SK-N-SH (cell line): ENCODE results near the gene ELOVL2. TPM values are rescaled to one million over a fixed set of nuclear protein-coding genes. Genes with fewer than 3 reads are reported as not detected.

ENCODE experiments used
- CTCF ChIA-PET: fragments of 300-600, 350-600 bp; formaldehyde crosslinking; extraction: SDS; loops from one replicate; lab custom pipeline; 2021; lab: Yijun Ruan, JAX
- POLR2A ChIA-PET: fragments of 350-600 bp; sonication (Branson Sonifier 250); formaldehyde crosslinking; extraction: SDS; loops from one replicate; lab custom pipeline; 2020; ENCODE audit warnings: antibody characterized with exemption, inconsistent platforms; lab: Yijun Ruan, JAX
- DNase-seq: peaks from one replicate; pipeline ENCODE4 v3.0.0; 2012
- H2AFZ ChIP-seq: fragments of 200-600 bp; sonication (generic); 2 replicates; pipeline ENCODE4 v1.8.1; 2016; ENCODE audit warnings: antibody characterized with exemption, mild to moderate bottlenecking, low read depth
- H3F3A ChIP-seq: fragments of 200-600 bp; sonication (generic); replicated peaks from 2 replicates; pipeline ENCODE3; 2016; ENCODE audit warnings: antibody characterized with exemption, mild to moderate bottlenecking; ENCODE audit not compliant: insufficient read depth
- H3K27ac ChIP-seq, 2 experiments: fragments of 200-500 bp in 1 of 2; fragments of 200-600 bp in 1 of 2; sonication (Bioruptor generic) in 1 of 2; sonication (generic), shearing (Covaris generic) in 1 of 2; 2 replicates each; pipeline versions ENCODE4 v1.5.1 to v1.6.1; 2014 to 2016; ENCODE audit warnings: low read depth in 2 of 2, inconsistent platforms in 1 of 2, low read length in 1 of 2, mild to moderate bottlenecking in 1 of 2, mixed read lengths in 1 of 2
- H3K27me3 ChIP-seq: fragments of 200-600 bp; sonication (generic), shearing (Covaris generic); 2 replicates; pipeline ENCODE4 v1.6.1; 2016; ENCODE audit warnings: mixed run types; ENCODE audit not compliant: insufficient read depth
- H3K36me3 ChIP-seq, 2 experiments: fragments of 200-500 bp in 1 of 2; fragments of 200-600 bp in 1 of 2; sonication (Bioruptor generic) in 1 of 2; sonication (generic) in 1 of 2; replicated peaks in 1 of 2; 2 replicates each; pipeline versions ENCODE3 to v1.5.1; 2014 to 2016; ENCODE audit warnings: low read length in 1 of 2, mild to moderate bottlenecking in 1 of 2; ENCODE audit not compliant: insufficient read depth in 2 of 2, control insufficient read depth in 1 of 2
- H3K4me1 ChIP-seq, 2 experiments: fragments of 200-500 bp in 1 of 2; fragments of 200-600 bp in 1 of 2; sonication (Bioruptor generic) in 1 of 2; sonication (generic), shearing (Covaris generic) in 1 of 2; 2 replicates each; pipeline versions ENCODE4 v1.5.1 to v1.6.1; 2014 to 2016; ENCODE audit warnings: low read depth in 1 of 2, low read length in 1 of 2, mixed run types in 1 of 2; ENCODE audit not compliant: insufficient read depth in 2 of 2, control insufficient read depth in 1 of 2
- H3K4me2 ChIP-seq: fragments of 200-600 bp; sonication (generic), shearing (Covaris generic); 2 replicates; pipeline ENCODE4 v1.6.1; 2017; ENCODE audit warnings: mixed run types
- H3K4me3 ChIP-seq, 2 experiments: fragments of 200-500 bp in 1 of 2; fragments of 200-600 bp in 1 of 2; sonication (Bioruptor generic) in 1 of 2; sonication (generic), shearing (Covaris generic) in 1 of 2; 2 replicates each; pipeline versions ENCODE4 v1.5.1 to v1.8.1; 2014 to 2016; ENCODE audit warnings: low read depth in 2 of 2, inconsistent platforms in 1 of 2, low read length in 1 of 2, mild to moderate bottlenecking in 1 of 2, mixed read lengths in 1 of 2, moderate library complexity in 1 of 2
- H3K79me2 ChIP-seq: fragments of 200-600 bp; sonication (generic); 2 replicates; pipeline ENCODE4 v1.8.1; 2017; ENCODE audit warnings: mild to moderate bottlenecking; ENCODE audit not compliant: insufficient read depth
- H3K9ac ChIP-seq: fragments of 200-600 bp; sonication (generic); 2 replicates; pipeline ENCODE4 v1.6.1; 2017; ENCODE audit warnings: mixed run types
- H3K9me2 ChIP-seq: fragments of 200-600 bp; sonication (generic); 2 replicates; pipeline ENCODE4 v1.6.1; 2017; ENCODE audit warnings: mixed run types
- H3K9me3 ChIP-seq: fragments of 200-600 bp; sonication (generic); 2 replicates; pipeline ENCODE4 v1.6.1; 2017; ENCODE audit warnings: mixed run types, mild to moderate bottlenecking, moderate library complexity
- H4K20me1 ChIP-seq: fragments of 200-600 bp; sonication (generic); 2 replicates; pipeline ENCODE4 v1.6.1; 2017; ENCODE audit warnings: mild to moderate bottlenecking, mixed run types; ENCODE audit not compliant: insufficient read depth
- CHD2 ChIP-seq: fragments of 150-350 bp; IDR thresholded peaks from 2 replicates; pipeline ENCODE4 v1.6.1; 2018; ENCODE audit warnings: low read length; ENCODE audit not compliant: partially characterized antibody
- ELF1 ChIP-seq: IDR thresholded peaks from 2 replicates; pipeline ENCODE4 v1.4.0; 2012
- FOXJ3 ChIP-seq: sonication (generic); formaldehyde crosslinking; IDR thresholded peaks from 2 replicates; pipeline ENCODE4 v1.5.1; 2020; ENCODE audit warnings: mild to moderate bottlenecking, missing genetic modification reagents
- FOXM1 ChIP-seq: IDR thresholded peaks from 2 replicates; pipeline ENCODE4 v1.4.0; 2012; ENCODE audit warnings: low read depth, mild to moderate bottlenecking
- GATA2 ChIP-seq: sonication (generic); formaldehyde crosslinking; IDR thresholded peaks from 2 replicates; pipeline ENCODE4 v1.5.0; 2020; ENCODE audit warnings: mild to moderate bottlenecking, missing genetic modification reagents
- MEF2A ChIP-seq: IDR thresholded peaks from 2 replicates; pipeline ENCODE4 v1.4.0; 2012; ENCODE audit warnings: low read depth, borderline replicate concordance
- NFIC ChIP-seq: IDR thresholded peaks from 2 replicates; pipeline ENCODE4 v1.4.0; 2012; ENCODE audit warnings: borderline replicate concordance
- NRF1 ChIP-seq: IDR thresholded peaks from 2 replicates; pipeline ENCODE4 v1.6.1; 2012; ENCODE audit warnings: low read depth, mild to moderate bottlenecking, low read length
- RAD21 ChIP-seq: IDR thresholded peaks from 2 replicates; pipeline ENCODE4 v1.6.1; 2012; ENCODE audit warnings: mild to moderate bottlenecking, low read length
- RCOR1 ChIP-seq: fragments of 150-350 bp; IDR thresholded peaks from 2 replicates; pipeline ENCODE4 v1.6.1; 2017; ENCODE audit warnings: antibody characterized with exemption, low read length
- REST ChIP-seq: IDR thresholded peaks from 2 replicates; pipeline ENCODE4 v1.6.1; 2012; ENCODE audit warnings: mild to moderate bottlenecking, low read depth, low read length, moderate library complexity
- RFX5 ChIP-seq: IDR thresholded peaks from 2 replicates; pipeline ENCODE4 v1.6.1; 2012; ENCODE audit warnings: mild to moderate bottlenecking, improper control_type of control experiment, low read length
- RXRA ChIP-seq: IDR thresholded peaks from 2 replicates; pipeline ENCODE4 v1.4.0; 2012; ENCODE audit warnings: low read depth, mild to moderate bottlenecking, borderline replicate concordance
- SMC3 ChIP-seq: IDR thresholded peaks from 2 replicates; pipeline ENCODE4 v1.6.1; 2012; ENCODE audit warnings: low read depth, low read length, improper control_type of control experiment
- TAF1 ChIP-seq: IDR thresholded peaks from 2 replicates; pipeline ENCODE4 v1.6.1; 2012; ENCODE audit warnings: low read depth, mild to moderate bottlenecking, low read length, moderate library complexity, borderline replicate concordance
- TCF12 ChIP-seq: IDR thresholded peaks from 2 replicates; pipeline ENCODE4 v1.4.0; 2012
- WGBS: methylation state at CpG from one replicate; pipeline ENCODE4 v1.1.6; 2017; ENCODE audit warnings: low lambda C conversion rate; 5-methylcytosine and 5-hydroxymethylcytosine counted together
- polyA plus RNA-seq, 3 experiments: library from polyadenylated mRNA; depleted of rRNA; stranded (reverse); fragments of >200 nt; gene quantifications; 2 replicates each; pipeline ENCODE4 v1.2.3, GENCODE V29; 2012
- TF ChIP-seq, protein P1 (sequence below): IDR thresholded peaks from 2 replicates; pipeline ENCODE4 v1.4.0; 2012; ENCODE audit warnings: low read depth, borderline replicate concordance
- TF ChIP-seq, protein P2 (sequence below): fragments of 150-350 bp; IDR thresholded peaks from 2 replicates; pipeline ENCODE4 v1.6.1; 2016; ENCODE audit warnings: mild to moderate bottlenecking, low read depth, low read length
- TF ChIP-seq, protein P3 (sequence below): IDR thresholded peaks from 2 replicates; pipeline ENCODE4 v1.4.0; 2012; ENCODE audit warnings: low read depth
- TF ChIP-seq, protein P4 (sequence below): fragments of 150-350 bp; IDR thresholded peaks from 2 replicates; pipeline ENCODE4 v1.6.1; 2017; ENCODE audit warnings: antibody characterized with exemption, low read length, low read depth, borderline replicate concordance

The ELOVL2 gene
- polyA plus RNA-seq, 1 of the 3 experiments (the other 2 are of a cell fraction), result 0.39 TPM

- Histone ChIP-seq H2AFZ (no peak overlapping the region), H3K27ac (no peak overlapping the region), H3K4me2 (no peak overlapping the region), H3K4me1 (peaks cover 0 to 4% of the 10 kb centered on the region in 2 experiments; a peak in 1 of 4 replicates), H3K4me3 (no peak overlapping the region), H4K20me1 (no peaks in the 10 kb centered on the region), H3K9ac (no peak overlapping the region), H3K79me2 (no peaks in the 10 kb centered on the region), H3K36me3 (no peaks in the 10 kb centered on the region), H3K27me3 (no peaks in the 10 kb centered on the region), H3K9me3 (no peaks in the 10 kb centered on the region), H3K9me2 (no peaks in the 10 kb centered on the region), H3F3A (peaks cover 3% of the 10 kb centered on the region)
- POLR2A ChIA-PET, result no interaction called here
- CTCF ChIA-PET, result interaction anchor here (1.4 kb wide), 1 partner anchor 11 kb away, joined by 5 read pairs; no protein-coding TSS in a partner anchor
- 52% methylated on average over 2 of the region's 2 CpGs for WGBS
- no peak for DNase-seq
- TF ChIP-seq CHD2, result no peak
- TF ChIP-seq, protein P1, sequence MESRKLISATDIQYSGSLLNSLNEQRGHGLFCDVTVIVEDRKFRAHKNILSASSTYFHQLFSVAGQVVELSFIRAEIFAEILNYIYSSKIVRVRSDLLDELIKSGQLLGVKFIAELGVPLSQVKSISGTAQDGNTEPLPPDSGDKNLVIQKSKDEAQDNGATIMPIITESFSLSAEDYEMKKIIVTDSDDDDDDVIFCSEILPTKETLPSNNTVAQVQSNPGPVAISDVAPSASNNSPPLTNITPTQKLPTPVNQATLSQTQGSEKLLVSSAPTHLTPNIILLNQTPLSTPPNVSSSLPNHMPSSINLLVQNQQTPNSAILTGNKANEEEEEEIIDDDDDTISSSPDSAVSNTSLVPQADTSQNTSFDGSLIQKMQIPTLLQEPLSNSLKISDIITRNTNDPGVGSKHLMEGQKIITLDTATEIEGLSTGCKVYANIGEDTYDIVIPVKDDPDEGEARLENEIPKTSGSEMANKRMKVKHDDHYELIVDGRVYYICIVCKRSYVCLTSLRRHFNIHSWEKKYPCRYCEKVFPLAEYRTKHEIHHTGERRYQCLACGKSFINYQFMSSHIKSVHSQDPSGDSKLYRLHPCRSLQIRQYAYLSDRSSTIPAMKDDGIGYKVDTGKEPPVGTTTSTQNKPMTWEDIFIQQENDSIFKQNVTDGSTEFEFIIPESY, result no peak
- TF ChIP-seq GATA2 (CRISPR knock-in tag), result no peak
- no peak for TF ChIP-seq TAF1
- TF ChIP-seq, protein P2, sequence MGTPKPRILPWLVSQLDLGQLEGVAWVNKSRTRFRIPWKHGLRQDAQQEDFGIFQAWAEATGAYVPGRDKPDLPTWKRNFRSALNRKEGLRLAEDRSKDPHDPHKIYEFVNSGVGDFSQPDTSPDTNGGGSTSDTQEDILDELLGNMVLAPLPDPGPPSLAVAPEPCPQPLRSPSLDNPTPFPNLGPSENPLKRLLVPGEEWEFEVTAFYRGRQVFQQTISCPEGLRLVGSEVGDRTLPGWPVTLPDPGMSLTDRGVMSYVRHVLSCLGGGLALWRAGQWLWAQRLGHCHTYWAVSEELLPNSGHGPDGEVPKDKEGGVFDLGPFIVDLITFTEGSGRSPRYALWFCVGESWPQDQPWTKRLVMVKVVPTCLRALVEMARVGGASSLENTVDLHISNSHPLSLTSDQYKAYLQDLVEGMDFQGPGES, result no peak
- TF ChIP-seq MEF2A, result no peak
- no peak for TF ChIP-seq REST
- no peak for TF ChIP-seq FOXM1
- TF ChIP-seq RFX5, result no peak
- TF ChIP-seq NFIC, result no peak
- TF ChIP-seq ELF1, result no peak
- TF ChIP-seq, protein P3, sequence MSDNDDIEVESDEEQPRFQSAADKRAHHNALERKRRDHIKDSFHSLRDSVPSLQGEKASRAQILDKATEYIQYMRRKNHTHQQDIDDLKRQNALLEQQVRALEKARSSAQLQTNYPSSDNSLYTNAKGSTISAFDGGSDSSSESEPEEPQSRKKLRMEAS, result no peak
- no peak for TF ChIP-seq RAD21
- no peak for TF ChIP-seq SMC3
- TF ChIP-seq, protein P4, sequence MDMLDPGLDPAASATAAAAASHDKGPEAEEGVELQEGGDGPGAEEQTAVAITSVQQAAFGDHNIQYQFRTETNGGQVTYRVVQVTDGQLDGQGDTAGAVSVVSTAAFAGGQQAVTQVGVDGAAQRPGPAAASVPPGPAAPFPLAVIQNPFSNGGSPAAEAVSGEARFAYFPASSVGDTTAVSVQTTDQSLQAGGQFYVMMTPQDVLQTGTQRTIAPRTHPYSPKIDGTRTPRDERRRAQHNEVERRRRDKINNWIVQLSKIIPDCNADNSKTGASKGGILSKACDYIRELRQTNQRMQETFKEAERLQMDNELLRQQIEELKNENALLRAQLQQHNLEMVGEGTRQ, result no peak
- no peak for TF ChIP-seq NRF1
- TF ChIP-seq FOXJ3 (CRISPR knock-in tag), result no peak
- no peak for TF ChIP-seq RXRA
- TF ChIP-seq RCOR1, result no peak
- no peak for TF ChIP-seq TCF12
Measured at GRCh38 chr6:11002176-11002575, 41.9 kb downstream of the ELOVL2 start.
